Mesenchymal stem cell (in vitro differentiated cells and primary cell): ENCODE results near the gene RHCE.

Experiments
- DNase-seq: peaks from one replicate; pipeline ENCODE4 v3.0.0-alpha.2; 2013
- H2AFZ ChIP-seq: one replicate; pipeline ENCODE4 v1.6.1; 2013; ENCODE audit warnings: low read depth, mild to moderate bottlenecking, control low read depth, inconsistent platforms, low read length, moderate library complexity
- H2AK5ac ChIP-seq: 2 replicates; pipeline ENCODE4 v1.6.1; 2013; ENCODE audit warnings: low read length, moderate library complexity, mild to moderate bottlenecking, inconsistent platforms; ENCODE audit not compliant: severe bottlenecking
- H2BK120ac ChIP-seq: one replicate; pipeline ENCODE4 v1.6.1; 2013; ENCODE audit warnings: low read depth, mild to moderate bottlenecking, inconsistent platforms, low read length, moderate library complexity
- H2BK12ac ChIP-seq, 2 experiments: one replicate each; pipeline ENCODE4 v1.6.1; 2013; ENCODE audit warnings: inconsistent platforms in 2 of 2, low read length in 2 of 2, mild to moderate bottlenecking in 2 of 2, moderate library complexity in 2 of 2, control low read depth in 1 of 2
- H2BK15ac ChIP-seq: one replicate; pipeline ENCODE4 v1.6.1; 2013; ENCODE audit warnings: mild to moderate bottlenecking, low read depth, inconsistent platforms; ENCODE audit not compliant: poor library complexity, severe bottlenecking
- H2BK5ac ChIP-seq: 2 replicates; pipeline ENCODE4 v1.6.1; 2013; ENCODE audit warnings: low read depth, mild to moderate bottlenecking, low read length, control low read depth, inconsistent platforms; ENCODE audit not compliant: poor library complexity, severe bottlenecking
- H3K14ac ChIP-seq, 2 experiments: one replicate each; pipeline ENCODE4 v1.6.1; 2013; ENCODE audit warnings: inconsistent platforms in 2 of 2, low read length in 2 of 2, control low read depth in 1 of 2, mild to moderate bottlenecking in 1 of 2, moderate library complexity in 1 of 2
- H3K18ac ChIP-seq, 2 experiments: one replicate each; pipeline ENCODE4 v1.6.1; 2013; ENCODE audit warnings: inconsistent platforms in 2 of 2, low read length in 2 of 2, control low read depth in 1 of 2, low read depth in 1 of 2, mild to moderate bottlenecking in 1 of 2
- H3K23ac ChIP-seq, 2 experiments: one replicate each; pipeline ENCODE4 v1.6.1; 2013; ENCODE audit warnings: inconsistent platforms in 2 of 2, low read length in 2 of 2, mild to moderate bottlenecking in 2 of 2, moderate library complexity in 2 of 2, control low read depth in 1 of 2
- H3K27ac ChIP-seq: 2 replicates; pipeline ENCODE4 v1.5.1; 2013; ENCODE audit warnings: mild to moderate bottlenecking, moderate library complexity, low read length, control low read depth, inconsistent platforms; ENCODE audit not compliant: poor library complexity, severe bottlenecking
- H3K27me3 ChIP-seq, 2 experiments: 2 replicates each; pipeline versions ENCODE4 v1.6.1 to v1.7.0; 2013; ENCODE audit warnings: low read length in 2 of 2, mild to moderate bottlenecking in 2 of 2, moderate library complexity in 2 of 2, control low read depth in 1 of 2, inconsistent platforms in 1 of 2; ENCODE audit not compliant: control insufficient read depth in 1 of 2, insufficient read depth in 1 of 2
- H3K36me3 ChIP-seq, 2 experiments: 2 replicates each; pipeline versions ENCODE4 v1.6.1 to v1.7.0; 2013; ENCODE audit warnings: low read length in 2 of 2, control low read depth in 1 of 2, inconsistent platforms in 1 of 2, low read depth in 1 of 2, mild to moderate bottlenecking in 1 of 2; ENCODE audit not compliant: insufficient read depth in 2 of 2, control insufficient read depth in 1 of 2
- H3K4ac ChIP-seq, 2 experiments: one replicate each; pipeline ENCODE4 v1.6.1; 2013; ENCODE audit warnings: inconsistent platforms in 2 of 2, low read length in 2 of 2, mild to moderate bottlenecking in 2 of 2, moderate library complexity in 2 of 2, control low read depth in 1 of 2, low read depth in 1 of 2
- H3K4me1 ChIP-seq: 2 replicates; pipeline ENCODE4 v1.6.1; 2013; ENCODE audit warnings: low read depth, low read length, control low read depth; ENCODE audit not compliant: control insufficient read depth, insufficient read depth
- H3K4me2 ChIP-seq: 2 replicates; pipeline ENCODE4 v1.6.1; 2013; ENCODE audit warnings: low read length, mild to moderate bottlenecking, inconsistent platforms; ENCODE audit not compliant: poor library complexity, severe bottlenecking
- H3K4me3 ChIP-seq, 2 experiments: 2 replicates each; pipeline versions ENCODE4 v1.5.1 to v1.7.0; 2013; ENCODE audit warnings: low read length in 2 of 2, mild to moderate bottlenecking in 2 of 2, control low read depth in 1 of 2, low read depth in 1 of 2; ENCODE audit not compliant: insufficient read depth in 1 of 2
- H3K79me1 ChIP-seq: replicated peaks from 2 replicates; pipeline ENCODE4 v1.6.1; 2013; ENCODE audit warnings: mild to moderate bottlenecking, control low read depth, low read length, inconsistent platforms; ENCODE audit not compliant: poor library complexity, severe bottlenecking
- H3K9ac ChIP-seq: 2 replicates; pipeline ENCODE4 v1.7.0; 2013; ENCODE audit warnings: mild to moderate bottlenecking, low read length, moderate library complexity
- H3K9me3 ChIP-seq: 2 replicates; pipeline ENCODE4 v1.7.0; 2013; ENCODE audit warnings: mild to moderate bottlenecking, low read length; ENCODE audit not compliant: control insufficient read depth
- H4K8ac ChIP-seq: one replicate; pipeline ENCODE4 v1.6.1; 2013; ENCODE audit warnings: inconsistent platforms, mild to moderate bottlenecking, low read length, moderate library complexity
- H4K91ac ChIP-seq: one replicate; pipeline ENCODE4 v1.6.1; 2013; ENCODE audit warnings: mild to moderate bottlenecking, low read length, inconsistent platforms
- WGBS: methylation state at CpG from one replicate; pipeline ENCODE4 v1.1.7; 2013; ENCODE audit warnings: mixed read lengths; 5-methylcytosine and 5-hydroxymethylcytosine counted together

The RHCE gene

DNA sequence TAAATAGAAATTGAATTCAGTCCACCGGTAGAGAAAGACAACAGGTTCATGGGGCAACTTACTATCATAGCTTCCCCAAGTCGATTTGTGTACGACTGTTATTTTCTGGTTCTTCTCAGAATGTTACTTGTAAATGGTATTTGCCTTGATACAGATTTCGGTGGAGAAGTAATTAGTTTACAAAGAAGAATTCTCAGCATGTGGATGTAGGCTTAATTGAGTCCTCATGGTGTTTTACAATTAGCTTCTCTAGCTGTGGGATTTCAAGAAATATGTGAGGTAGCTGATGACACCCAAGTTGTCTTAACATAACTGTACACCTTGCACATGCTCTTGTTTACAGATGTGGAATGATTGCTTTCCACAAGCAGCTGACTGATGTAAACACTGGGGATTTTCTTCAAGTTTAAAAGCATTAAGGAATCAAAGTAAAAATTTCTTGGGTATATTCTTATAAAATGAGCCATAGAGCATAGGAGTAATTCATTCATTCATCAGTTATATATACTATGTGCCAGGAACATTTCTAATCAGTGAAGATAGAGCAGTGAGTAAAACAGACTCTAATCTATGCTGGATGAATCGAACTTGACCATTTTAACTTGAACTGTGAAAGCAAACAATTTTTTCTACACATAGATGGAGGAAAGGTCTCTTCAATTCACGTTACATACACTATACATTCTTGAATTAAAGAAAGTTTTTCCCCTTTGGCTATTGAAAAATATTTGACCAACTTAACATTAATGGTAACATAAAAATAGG, 11.5 kb upstream of the RHCE start:
- peaks cover 10% of the 10 kb centered on the region for H3K79me1 ChIP-seq
- no peak overlapping the region for H4K8ac ChIP-seq
- no peaks in the 10 kb centered on the region for H3K27me3 ChIP-seq
- no peaks in the 10 kb centered on the region for H3K36me3 ChIP-seq
- H2BK5ac ChIP-seq: no peak overlapping the region
- no peak overlapping the region for H2BK120ac ChIP-seq
- no peak overlapping the region for H2AK5ac ChIP-seq
- peaks cover 2% of the 10 kb centered on the region for H3K4me1 ChIP-seq
- peak overlapping the region in 1 of 2 experiments; percentile 89 for H3K4me3 ChIP-seq
- WGBS: 15% methylated on average over 4 of the region's 6 CpGs
- no peak overlapping the region for H3K14ac ChIP-seq
- H3K23ac ChIP-seq: no peak overlapping the region
- H4K91ac ChIP-seq: no peak overlapping the region
- H2AFZ ChIP-seq: no peak overlapping the region
- H3K4me2 ChIP-seq: peak overlapping the region; percentile 75
- no peaks in the 10 kb centered on the region for H3K9me3 ChIP-seq
- H2BK12ac ChIP-seq: no peak overlapping the region
- no peak overlapping the region for H3K27ac ChIP-seq
- peak overlapping the region; percentile 84 for H3K9ac ChIP-seq
- DNase-seq: peak; percentile 40
- H3K18ac ChIP-seq: no peak overlapping the region
- no peak overlapping the region for H2BK15ac ChIP-seq
- H3K4ac ChIP-seq: no peak overlapping the region

DNA sequence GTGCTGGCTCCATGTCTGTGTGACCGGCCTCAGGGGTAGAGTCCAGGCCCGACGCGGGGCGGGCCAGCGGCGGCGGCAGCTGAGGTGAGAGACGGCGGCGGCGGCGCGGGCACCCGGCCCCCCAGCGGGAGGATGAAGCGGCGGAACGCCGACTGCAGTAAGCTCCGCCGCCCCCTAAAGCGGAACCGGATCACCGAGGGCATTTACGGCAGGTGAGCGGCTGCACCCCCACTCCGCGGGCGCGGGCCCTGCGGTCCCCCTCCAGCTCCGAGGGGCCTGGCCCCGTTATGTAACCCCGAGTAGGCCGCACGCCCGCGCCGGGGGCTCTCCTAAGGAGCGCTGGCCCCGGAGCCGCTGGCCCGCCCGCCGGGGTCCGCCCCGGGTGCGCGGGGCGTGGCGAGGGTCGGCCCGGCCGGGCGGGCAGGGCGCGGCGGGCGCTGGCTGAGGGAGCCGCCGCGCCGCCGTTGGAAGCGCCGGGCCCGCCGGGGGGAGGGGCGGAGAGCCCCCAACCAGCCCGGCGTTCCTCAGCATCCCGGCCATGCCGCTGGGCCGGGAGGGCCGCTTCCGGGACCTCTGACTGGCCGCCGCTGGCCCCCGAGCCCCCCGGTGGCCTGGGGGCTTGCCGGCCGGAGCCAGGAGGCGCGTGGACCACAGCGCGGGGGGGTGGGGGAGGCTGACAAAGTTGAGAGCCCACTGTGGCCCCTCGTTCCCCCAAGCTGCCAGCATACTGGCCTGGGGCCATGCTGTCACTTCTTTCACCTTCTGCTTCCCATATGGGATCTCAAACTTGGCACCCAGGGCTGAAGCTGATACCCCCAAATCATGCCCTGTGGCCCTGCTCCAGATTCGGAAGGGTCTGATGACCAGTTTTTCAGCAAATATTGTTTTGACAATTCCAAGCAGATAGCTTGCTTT, 10.6 kb upstream of the RHCE start:
- H2BK120ac ChIP-seq: peak overlapping the region; percentile 89
- under 1% methylated on average over 36 of the region's 89 CpGs for WGBS
- peak overlapping the region in 1 of 2 experiments; percentile 95 for H3K4ac ChIP-seq
- no peak for DNase-seq
- H3K4me3 ChIP-seq: peak overlapping the region; percentile 89 to 95
- peak overlapping the region in 1 of 2 experiments; percentile 91 for H3K23ac ChIP-seq
- peak overlapping the region; percentile 61 to 96 for H3K18ac ChIP-seq
- H2BK15ac ChIP-seq: no peak overlapping the region
- no peak overlapping the region for H3K27ac ChIP-seq
- H3K36me3 ChIP-seq: no peaks in the 10 kb centered on the region
- H2BK12ac ChIP-seq: peak overlapping the region in 1 of 2 experiments; percentile 48
- no peak overlapping the region for H2BK5ac ChIP-seq
- peak overlapping the region; percentile 80 for H4K91ac ChIP-seq
- no peaks in the 10 kb centered on the region for H3K27me3 ChIP-seq
- H3K4me2 ChIP-seq: peak overlapping the region; percentile 75
- peak overlapping the region in 1 of 2 experiments; percentile 90 for H3K14ac ChIP-seq
- no peak overlapping the region for H2AK5ac ChIP-seq
- no peaks in the 10 kb centered on the region for H3K9me3 ChIP-seq
- peak overlapping the region; percentile 84 for H2AFZ ChIP-seq
- H3K4me1 ChIP-seq: peaks cover 2% of the 10 kb centered on the region
- H3K79me1 ChIP-seq: peaks cover 8% of the 10 kb centered on the region
- peak overlapping the region; percentile 84 for H3K9ac ChIP-seq
- H4K8ac ChIP-seq: peak overlapping the region; percentile 85

DNA sequence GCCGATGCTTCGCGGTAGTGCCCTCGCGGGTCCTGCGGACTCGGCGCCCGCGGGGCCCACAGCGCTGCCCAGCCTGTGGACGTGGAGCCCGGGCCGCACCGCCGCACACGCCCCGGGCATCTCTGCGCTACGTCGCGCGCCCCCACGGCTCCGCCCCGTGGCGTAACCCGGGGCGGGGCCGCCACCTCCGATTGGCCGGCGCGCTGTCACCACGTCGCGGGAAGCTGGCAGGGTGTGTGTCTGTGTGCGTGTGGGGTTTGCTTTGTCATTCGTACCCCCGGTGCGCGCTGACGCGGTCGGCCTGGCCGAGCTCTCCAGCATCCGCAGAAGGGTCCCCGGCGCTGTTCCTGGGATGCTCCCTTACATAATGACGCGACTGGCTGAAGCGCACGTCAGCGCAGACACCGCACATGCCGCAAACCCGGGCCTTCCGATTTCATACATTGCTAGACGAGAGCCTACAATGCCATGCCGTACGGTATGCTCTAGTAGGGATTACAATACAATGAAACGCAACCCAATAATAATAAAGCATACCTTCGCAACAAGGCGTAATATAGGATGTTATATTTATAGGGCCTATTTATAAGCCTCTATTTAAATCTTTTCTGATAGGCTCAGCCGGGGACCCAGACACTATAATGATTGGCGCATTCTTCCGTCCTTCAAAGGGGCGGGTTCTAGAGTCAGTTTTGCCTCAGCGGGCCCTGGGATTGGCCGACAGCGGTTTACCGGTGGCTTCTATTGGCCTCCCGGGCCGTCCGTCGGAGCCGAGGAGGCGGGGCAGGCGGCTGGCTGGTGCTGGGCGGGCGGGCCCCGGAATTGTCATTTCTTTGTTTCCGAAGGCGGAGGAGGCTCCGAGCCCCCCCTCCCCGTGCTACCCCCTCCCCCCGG, 9.7 kb upstream of the RHCE start, which contains the start of gene MACO1:
Gene MACO1 (plus strand): TSS at position 825 of the 894 bp plus-strand sequence. CDS start 202 bp downstream, outside the sequence.
- Histone ChIP-seq H3K27ac (peak within 1 kb of the TSS; percentile 83), H3K4ac (peak within 1 kb of the TSS; percentile 82 to 95), H3K23ac (peak within 1 kb of the TSS in 1 of 2 experiments; percentile 91), H2BK15ac (no peak within 1 kb of the TSS), H4K91ac (peak within 1 kb of the TSS; percentile 82), H3K9me3 (no peaks in the 10 kb centered on the region), H4K8ac (peak within 1 kb of the TSS; percentile 85), H2AFZ (peak within 1 kb of the TSS; percentile 94), H2AK5ac (no peak within 1 kb of the TSS), H3K4me3 (peak within 1 kb of the TSS; percentile 89 to 95), H3K79me1 (peaks cover 6% of the 10 kb centered on the region), H3K36me3 (no peaks in the 10 kb centered on the region), H3K14ac (peak within 1 kb of the TSS in 1 of 2 experiments; percentile 90), H3K27me3 (no peaks in the 10 kb centered on the region), H3K9ac (peak within 1 kb of the TSS; percentile 93), H3K4me2 (peak within 1 kb of the TSS; percentile 80), H2BK12ac (peak within 1 kb of the TSS in 1 of 2 experiments; percentile 48), H2BK120ac (peak within 1 kb of the TSS; percentile 89), H2BK5ac (peak within 1 kb of the TSS; percentile 71), H3K18ac (peak within 1 kb of the TSS; percentile 61 to 96), H3K4me1 (peaks cover 2% of the 10 kb centered on the region)
- peak; percentile 98 for DNase-seq
- under 1% methylated on average over 64 of the region's 87 CpGs for WGBS
